Measurements from ENCODE around the gene OSGIN1.

- no peak for TF ChIP-seq CTCF (IDR thresholded peaks at IDR 0.05)
- no peak for TF ChIP-seq POLR2A (IDR thresholded peaks at IDR 0.05)
- TF ChIP-seq POLR2AphosphoS5 (IDR thresholded peaks at IDR 0.05) = no peak
These were observed 37.5 kb downstream of the OSGIN1 start for GRCh38 chr16:83990492-83990891.

Data from prostate gland (tissue), 2 donors.